Glomerular endothelial cell (primary cell): ENCODE measurements around the gene GPBP1. TPM values are rescaled to one million over a fixed set of nuclear protein-coding genes. Genes with fewer than 3 reads are reported as not detected.
"Not testable (repeated sequence)": the region's sequence is repeated elsewhere in the genome, so short reads cannot be mapped to it uniquely, and the experiment has no call there.

Experiments used
- DNase-seq: peaks from one replicate; pipeline ENCODE4 v3.0.0-alpha.2; 2011; ENCODE audit warnings: low read depth, low spot score; ENCODE audit errors: extremely low read depth
- total RNA-seq: library from RNA; depleted of rRNA; stranded (reverse); fragments of >200 nt; gene quantifications from 2 replicates; pipeline ENCODE4 v1.2.3, GENCODE V29; 2015

Gene GPBP1
- total RNA-seq, 1 donor from 2014 or later, result 41.8 TPM

DNA sequence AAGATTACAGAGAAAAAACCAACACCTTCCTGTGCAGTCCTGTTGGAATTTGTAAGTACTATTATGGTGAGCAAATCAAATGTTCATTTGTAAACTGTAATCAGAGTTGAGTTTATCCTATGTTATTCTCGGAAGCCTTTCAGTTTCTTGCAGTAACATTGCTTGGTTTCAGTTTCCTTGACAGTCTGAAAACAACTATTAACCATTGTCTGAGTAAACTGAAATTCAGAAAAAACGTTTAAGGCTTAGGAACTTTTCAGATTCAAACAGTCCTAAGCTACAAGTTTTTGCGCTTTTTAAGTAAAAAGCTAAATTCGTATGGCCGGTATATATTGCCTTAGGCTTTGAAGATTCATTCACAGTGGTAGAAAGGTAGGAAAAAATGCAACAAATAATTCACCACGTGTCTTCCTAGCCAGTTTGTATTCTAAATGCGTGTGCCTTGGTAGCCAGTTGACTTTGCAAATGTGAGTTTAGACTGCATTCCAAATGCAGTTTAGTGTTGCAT, 2.5 kb downstream of the GPBP1 start:
- no peak for DNase-seq

DNA sequence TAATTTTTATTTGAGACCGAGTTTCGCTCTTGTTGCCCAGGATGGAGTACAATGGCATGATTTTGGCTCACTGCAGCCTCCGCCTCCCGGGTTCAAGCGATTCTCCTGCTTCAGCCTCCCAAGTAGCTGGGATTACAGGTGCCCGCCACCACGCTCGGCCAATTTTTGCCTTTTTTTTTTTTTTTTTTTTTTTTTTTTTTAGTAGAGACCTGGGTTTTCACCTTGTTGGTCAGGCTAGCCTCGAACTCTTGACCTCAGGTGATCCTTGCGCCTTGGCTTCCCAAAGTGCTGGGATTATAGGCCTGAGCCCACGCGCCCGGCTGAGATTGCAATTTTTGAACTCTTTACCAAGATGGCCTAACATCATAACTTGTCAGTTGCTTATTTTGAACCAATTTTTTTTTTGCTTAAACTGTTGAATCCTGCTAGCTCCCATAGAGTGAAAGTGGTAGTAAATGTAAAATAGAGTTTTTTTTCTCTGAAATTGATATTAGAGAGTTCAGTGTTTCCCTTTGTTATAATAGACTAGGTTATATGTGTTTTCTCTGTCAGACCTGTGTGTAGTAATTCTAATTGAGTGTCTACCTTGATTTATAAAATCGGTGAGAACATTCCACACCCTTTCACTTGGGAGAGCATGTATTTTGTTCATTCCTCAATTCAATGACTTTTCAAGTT, 3.8 kb downstream of the GPBP1 start:
- no peak for DNase-seq

DNA sequence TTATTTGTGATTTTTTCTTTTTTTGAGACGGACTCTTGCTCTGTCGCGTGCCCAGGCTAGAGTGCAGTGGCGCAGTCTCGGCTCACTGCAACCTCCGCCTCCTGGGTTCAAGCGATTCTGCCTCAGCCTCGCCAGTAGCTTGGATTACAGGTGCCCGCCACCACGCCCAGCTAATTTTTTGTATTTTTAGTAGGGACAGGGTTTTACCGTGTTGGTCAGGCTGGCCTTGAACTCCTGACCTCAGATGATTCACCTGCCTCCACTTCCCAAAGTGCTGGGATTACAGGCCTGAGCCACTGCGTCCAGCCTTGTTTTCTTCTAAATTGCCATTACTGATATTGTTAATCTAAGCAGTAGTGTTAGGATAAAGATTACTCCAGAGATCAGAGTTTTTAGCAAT, 4.4 kb downstream of the GPBP1 start:
- not testable (repeated sequence) for DNase-seq

DNA sequence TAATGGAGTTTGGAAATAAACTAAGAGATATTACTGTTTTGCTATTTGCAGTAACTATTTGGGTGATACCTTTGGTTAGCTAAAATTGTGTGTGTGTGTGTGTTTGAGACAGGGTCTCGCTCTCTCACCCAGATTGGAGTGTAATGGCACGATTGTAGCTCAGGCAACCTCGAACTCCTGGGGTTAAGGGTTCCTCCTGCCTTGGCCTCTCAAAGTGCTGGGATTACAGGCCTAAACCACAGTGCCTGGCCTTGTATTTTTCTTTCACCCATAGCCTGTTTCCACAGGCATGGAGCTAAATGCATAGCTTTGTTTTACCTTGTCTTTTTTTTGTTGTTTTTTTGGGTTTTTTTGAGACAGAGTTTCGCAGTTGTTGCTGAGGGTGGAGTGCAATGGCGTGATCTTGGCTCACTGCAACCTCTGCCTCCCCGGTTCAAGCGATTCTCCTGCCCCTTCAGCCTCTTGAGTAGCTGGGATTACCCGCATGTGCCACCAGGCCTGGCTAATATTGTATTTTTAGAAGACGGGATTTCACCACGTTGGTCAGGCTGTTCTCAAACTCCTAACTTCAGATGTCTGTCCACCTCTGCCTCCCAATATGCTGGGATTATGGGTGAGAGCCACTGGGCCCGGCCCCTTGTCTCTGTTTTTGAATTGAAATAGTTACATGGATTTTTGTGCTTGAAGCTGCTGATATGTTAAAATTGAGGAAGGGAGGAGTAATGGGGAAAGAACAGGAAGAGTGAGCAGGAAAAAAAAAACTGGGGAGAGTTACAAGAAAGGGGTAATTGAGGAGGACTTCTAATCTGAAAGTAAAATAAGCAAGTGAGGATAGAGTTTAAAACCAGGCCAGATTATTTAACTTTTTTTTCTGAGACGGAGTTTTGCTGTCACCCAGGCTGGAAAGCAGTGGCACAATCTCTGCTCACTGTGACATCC, 5.7 kb downstream of the GPBP1 start:
- no peak for DNase-seq

DNA sequence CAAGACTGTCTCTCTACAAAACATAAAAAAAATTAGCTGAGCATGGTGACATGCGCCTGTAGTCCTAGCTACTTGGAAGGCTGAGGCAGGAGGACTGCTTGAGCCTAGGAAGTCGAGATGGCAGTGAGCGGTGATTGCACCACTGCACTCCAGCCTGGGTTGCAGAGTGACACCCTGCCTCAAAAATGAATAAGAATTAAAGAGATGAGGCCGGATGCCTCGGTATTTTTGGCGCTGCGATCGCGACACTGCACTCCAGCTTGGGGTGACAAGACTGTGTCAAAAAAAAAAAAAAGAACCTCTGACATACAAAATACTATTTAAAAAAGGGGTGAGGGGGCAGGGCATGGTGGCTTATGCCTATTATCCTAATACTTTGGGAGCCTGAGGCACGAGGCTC, 7.3 kb downstream of the GPBP1 start:
- no peak for DNase-seq

DNA sequence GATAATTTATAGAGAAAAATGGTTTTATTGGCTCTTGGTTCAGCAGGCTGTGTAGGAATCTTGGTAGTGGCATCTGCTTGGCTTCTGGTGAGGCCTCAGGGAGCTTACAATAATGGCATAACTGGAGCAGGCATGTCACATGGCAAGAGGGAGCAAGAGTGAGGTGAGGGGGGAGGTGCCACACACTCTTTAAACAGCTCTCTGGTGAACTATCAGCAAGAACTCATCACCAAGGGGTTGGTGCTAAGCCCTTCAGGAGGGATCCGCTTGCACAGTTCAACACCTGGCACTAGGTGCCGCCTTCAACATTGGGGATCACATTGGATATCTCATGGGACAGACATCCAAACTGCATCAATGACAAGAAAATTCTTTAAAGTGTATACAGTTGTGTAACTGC, 10.5 kb downstream of the GPBP1 start:
- no peak for DNase-seq

DNA sequence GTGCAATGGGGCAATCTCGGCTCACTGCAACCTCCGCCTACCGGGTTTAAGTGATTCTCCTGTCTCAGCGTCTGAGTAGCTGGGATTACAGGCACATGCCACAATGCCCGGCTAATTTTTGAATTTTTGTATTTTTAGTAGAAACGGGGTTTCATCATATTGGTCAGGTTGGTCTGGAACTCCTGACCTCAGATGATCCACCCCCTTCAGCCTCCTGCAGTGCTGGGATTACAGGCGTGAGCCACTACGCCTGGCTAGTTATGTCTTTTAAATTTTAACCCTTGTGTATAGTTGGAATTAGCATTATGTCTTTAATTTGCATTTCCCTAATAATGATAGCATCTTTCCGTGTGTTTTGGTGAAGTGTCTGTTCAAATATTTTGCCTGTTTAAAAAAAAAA, 11.5 kb downstream of the GPBP1 start:
- DNase-seq, result no peak

DNA sequence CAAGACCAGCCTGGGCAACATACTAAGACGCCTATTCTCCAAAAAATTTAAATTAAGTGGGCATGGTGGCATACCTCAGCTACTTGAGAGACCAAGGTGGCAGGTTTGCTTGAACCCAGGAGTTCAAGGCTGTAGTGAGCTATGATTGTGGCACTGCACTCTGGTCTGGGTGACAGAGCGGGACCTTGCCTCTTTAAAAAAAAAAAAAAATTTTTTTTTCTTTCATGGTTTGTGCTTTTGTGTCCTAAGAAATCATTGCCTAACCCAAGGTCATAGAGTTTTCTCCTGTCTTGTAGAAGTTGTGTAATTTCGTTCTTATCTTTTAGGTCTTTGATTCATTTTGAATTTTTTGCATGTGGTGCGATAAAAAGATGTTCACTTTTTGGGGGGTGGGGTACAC, 12.3 kb downstream of the GPBP1 start:
- DNase-seq, result no peak

DNA sequence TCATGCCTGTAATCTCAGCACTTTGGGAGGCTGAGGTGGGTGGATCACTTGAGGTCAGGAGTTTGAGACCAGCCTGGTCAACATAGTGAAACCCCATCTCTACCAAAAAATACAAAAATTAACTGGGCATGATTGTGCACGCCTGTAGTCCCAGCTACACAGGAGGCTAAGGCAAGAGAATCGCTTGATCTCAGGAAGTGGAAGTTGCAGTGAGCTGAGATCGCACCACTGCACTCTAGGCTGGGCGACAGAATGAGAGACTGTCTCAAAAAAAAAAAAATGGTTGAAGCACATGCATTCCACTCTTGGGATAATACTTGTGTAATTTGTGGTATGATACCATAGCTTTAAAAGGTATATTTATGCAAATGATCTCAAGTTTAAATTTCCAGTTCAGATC, 14.1 kb downstream of the GPBP1 start:
- not testable (repeated sequence) for DNase-seq

DNA sequence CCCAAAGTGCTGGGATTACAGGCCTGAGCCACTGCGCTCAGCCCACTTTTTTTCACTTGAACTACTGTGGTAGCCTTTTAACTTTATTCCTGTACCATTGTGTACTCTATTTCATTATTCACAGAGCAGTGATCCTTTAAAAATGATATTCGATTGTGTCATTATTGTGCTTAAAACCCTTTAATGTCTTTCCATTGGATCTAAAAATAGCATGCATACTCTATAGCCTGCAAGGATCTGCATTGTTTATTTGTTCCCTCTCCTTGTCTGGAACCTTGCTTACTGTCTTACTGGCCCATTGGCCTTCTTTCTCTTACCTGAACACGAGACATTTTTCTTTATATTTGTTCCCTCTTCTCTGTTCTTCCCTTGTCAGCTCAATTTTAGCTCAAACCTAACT, 15.7 kb downstream of the GPBP1 start:
- DNase-seq, result no peak

DNA sequence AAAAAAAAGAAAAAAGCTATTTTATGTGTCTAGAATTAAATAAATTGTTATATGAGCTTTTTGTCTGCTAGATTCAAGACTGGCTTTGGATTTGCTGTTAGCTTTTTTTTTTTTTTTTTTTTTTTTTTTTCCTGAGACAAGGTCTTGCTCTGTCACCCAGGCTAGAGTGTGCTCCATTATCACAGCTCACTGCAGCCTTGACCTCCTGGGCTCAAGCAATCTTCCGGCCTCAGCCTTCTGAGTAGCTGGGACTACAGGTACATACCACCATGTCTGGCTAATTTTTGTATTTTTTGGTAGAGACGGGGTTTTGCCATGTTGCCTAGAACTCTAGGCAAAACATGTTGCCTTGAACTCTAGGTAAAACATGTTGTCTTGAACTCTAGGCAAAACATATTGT, 16.7 kb downstream of the GPBP1 start:
- no peak for DNase-seq

DNA sequence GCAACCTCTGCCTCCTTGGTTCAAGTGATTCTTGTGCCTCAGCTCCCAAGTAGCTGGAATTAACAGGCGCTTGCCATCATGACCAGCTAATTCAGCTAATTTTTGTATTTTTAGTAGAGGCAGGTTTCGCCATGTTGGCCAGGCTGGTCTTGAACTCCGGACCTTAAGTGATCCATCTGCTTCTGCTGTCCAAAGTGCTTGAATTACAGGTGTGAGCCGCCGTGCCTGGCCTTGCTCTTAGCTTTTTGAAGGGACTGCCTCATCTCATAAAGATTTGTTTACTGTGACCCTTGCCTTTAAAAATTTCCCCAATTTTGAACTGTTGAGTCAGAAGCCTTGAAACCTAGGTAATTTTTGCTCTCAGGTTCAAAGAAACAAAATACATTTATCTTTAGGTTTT, 17.3 kb downstream of the GPBP1 start:
- no peak for DNase-seq

DNA sequence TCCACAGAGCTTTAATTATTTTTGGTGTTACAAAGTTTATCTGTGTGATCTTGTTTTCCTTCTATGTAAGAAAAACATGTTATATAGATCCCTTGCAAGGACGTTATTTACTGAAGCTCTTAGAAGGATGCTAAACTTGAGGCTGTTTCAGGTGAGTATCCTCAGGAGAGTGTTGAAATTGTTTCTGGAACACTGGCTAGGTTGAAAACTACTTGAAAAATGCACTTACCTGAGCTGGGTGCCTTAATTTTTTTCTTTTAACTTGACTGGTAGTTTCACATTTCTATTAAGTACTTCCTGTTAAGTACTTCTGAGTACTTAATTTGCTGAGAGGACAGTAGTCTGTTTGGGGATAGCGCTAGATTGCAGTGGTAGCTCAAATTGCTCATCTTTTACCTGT, 18.1 kb downstream of the GPBP1 start:
- DNase-seq, result no peak

DNA sequence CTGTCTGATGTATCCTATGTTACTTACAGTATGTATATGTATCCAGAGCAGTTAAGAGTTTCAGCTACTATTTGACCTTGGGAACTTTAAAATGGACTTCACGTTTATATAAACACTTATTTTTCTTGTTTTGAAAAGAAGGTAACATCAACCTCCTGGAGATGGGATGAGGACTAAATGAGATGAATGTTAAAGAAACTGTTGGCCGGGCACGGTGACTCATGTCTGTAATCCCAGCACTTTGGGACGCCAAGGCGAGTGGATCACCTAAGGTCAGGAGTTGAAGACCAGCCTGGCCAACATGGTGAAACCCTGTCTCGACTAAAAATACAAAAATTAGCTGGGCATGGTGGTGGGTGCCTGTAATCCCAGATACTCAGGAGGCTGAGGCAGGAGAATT, 19.0 kb downstream of the GPBP1 start:
- DNase-seq, result not testable (repeated sequence)

DNA sequence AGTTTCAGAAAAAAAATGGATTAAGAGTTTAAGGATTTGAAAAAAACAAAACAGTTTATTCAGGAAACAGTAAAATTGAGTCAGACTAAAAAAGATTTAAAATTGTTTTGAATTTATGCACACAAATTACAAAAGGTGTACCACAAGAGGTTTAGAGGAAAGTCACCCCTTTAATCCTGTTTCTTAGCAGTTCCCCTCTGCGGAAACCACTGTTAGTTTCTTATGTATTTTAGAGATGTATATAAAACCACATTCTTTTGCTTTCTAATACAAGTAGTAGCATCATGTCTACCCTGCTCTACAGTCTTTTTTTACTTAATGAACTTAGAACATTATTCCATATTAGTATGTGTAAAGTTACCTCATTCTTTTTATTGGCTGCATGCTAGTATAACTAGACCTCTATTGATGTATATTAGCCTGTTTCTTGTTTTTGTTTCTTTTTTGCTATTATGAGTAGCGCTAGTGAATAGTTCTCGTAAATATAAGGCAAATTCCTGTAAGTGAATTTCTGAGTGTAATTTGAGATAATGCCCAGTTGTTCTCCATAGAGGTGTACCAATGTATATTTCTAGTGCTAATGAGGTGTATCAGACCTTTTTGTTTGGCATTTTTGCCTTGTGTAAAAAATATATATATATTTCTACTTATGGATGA, 20.0 kb downstream of the GPBP1 start:
- no peak for DNase-seq

DNA sequence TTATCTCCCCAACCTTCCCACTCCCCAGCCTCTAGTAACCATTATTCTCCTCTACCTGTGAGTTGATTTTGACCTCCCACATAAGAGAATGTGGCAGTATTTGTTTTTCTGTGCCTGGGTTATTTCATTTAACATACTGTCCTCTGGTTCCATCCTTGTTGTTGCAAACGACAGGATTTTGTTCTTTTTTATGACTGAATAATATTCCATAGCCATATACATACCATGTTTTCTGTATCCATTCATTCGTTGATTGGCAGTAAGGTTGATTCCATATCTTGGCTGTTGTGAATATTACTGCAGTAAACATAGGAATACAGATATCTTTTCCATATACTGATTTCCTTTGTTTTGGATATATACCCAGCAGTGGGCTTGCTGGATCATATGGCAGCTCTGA, 20.8 kb downstream of the GPBP1 start:
- DNase-seq, result no peak

DNA sequence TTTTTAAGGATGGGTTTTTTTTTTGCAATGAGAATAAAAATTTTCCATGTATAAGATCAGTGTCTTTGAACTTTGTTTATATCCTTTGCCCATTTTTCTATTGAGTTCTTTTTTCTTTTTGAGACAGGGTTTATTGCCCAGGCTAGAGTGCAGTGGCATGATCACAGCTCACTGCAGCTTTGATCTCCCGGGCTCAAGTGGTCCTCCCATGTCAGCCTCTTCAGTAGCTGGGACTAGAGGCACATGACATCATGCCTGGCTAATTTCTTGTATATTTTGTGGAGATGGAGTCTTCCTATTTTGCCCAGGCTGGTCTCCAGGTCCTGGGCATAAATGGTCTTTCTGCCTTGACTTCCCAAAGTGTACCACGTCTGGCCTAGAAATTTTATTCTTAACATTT, 21.2 kb downstream of the GPBP1 start:
- DNase-seq, result no peak

DNA sequence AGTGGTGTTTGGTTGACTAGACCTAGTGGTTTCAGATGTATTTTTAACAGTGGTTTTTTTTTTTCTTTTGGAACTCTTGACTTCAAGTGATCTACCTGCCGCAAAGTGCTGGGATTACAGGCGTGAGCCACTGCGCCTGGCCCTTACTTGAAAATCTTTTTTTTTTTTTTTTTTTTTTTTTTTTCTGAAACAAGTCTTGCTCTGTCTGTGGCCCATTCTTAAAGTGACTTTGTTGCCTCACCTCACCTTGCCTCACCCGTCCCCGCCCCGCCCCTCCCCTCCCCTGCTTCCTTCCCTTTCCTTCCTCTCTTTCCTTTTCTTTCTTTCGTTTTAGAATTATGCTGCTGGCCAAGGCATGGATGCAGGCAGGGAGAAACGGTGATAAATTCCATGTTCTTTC, 26.0 kb downstream of the GPBP1 start:
- no peak for DNase-seq

DNA sequence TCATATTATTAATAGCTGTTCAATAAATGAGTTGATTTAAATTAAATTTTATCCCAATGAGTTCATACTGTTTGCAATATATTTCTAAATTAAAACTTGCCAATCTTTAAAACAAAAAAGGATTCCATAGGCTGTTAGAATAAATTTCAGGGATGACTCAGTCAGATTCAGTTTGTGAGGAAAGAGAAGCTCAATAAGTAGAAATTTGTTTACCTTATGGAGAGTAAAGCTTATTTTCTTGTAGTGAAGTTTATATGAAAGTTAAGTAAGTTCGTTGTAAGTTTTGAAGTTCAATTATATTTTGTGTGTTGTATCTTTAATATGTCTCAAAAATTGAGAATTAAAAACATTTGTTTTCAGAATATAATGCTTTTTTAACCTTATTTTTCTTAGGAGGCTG, 29.0 kb downstream of the GPBP1 start:
- DNase-seq, result no peak

DNA sequence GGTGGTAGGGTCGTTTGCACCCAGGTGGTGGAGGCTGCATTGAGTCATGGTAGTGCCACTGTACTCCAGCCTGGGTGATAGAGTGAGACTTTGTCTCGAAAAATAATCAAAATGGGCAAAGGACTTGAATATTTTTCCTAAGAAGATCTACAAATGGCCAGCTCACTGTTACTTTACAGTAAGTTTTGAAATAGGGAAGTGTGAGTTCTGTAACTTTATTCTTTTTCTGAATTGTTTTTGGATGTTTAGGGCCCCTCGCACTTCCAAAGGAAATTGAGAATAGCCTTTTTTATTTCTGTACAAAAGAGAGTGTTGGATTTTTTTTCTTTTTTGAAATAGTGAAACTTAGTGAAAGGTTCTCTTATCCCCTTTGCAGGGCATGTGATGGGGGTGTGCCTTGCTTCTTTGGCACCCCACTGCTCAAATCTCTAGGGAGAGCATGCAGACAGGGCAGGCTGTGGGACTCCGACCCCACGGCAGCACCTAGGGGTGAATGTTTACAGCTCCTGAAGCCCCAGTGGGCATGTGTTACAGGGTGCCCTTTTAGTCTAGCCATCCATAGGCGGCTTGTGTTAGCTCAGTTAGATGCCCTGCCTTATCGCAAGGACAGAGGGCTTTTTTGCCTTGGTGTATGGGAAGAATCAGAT, 33.3 kb downstream of the GPBP1 start:
- DNase-seq, result no peak

DNA sequence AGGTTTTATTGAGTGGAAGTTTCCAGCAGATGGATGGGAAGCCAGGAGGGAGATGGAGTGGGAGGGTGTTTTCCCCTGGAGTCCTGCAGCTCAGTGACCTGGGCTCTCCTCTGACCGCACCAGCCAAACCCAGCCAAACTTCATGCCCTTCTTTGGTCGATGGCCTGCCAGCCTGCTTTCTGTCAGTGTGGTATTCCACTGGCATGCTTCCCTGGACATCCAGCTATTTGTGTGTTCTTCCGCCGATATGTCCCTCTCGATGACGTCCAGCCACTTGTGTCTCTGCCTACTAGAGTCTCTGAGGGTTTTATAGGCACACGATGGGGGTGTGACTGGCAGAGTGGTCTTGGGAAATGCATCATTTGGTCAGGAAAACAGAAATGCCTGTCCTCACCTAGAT, 33.8 kb downstream of the GPBP1 start:
- no peak for DNase-seq
